ENCODE results near the gene FANCB. TPM values are rescaled to one million over a fixed set of nuclear protein-coding genes. Genes with fewer than 3 reads are reported as not detected.

FANCB gene
- total and polyA plus RNA-seq, 5 experiments from 2014 or later: 1.4 to 4.8 (median 3.1) TPM

GRCh38 chrX:14884714-14885113 is 11.8 kb upstream of the FANCB start:
- no peak overlapping the region for H3K4me3 Mint-ChIP-seq
- peaks cover 0 to 3% (median 0%) of the 10 kb centered on the region in 3 donors for H3K36me3 Mint-ChIP-seq
- ATAC-seq: no peak
- H3K27ac Mint-ChIP-seq: no peak overlapping the region
- H3K27me3 Mint-ChIP-seq: no peaks in the 10 kb centered on the region
- POLR2A ChIA-PET: no interaction called here
- DNase-seq: no peak
- H3K4me1 Mint-ChIP-seq: peaks cover 2 to 6% (median 3%) of the 10 kb centered on the region in 4 donors
- H3K9me3 Mint-ChIP-seq: peaks cover 0 to 1% (median 0%) of the 10 kb centered on the region in 9 donors

GRCh38 chrX:14883826-14884225 is 11.0 kb upstream of the FANCB start:
- no peak overlapping the region for H3K27ac Mint-ChIP-seq
- DNase-seq: no peak
- no peak overlapping the region for H3K4me3 Mint-ChIP-seq
- no peak for ATAC-seq
- peaks cover 0 to 3% (median 0%) of the 10 kb centered on the region in 3 donors for H3K36me3 Mint-ChIP-seq
- POLR2A ChIA-PET: no interaction called here
- peaks cover 0 to 1% (median 0%) of the 10 kb centered on the region in 9 donors for H3K9me3 Mint-ChIP-seq
- peaks cover 4 to 6% (median 5%) of the 10 kb centered on the region in 4 donors for H3K4me1 Mint-ChIP-seq
- H3K27me3 Mint-ChIP-seq: no peaks in the 10 kb centered on the region

DNA sequence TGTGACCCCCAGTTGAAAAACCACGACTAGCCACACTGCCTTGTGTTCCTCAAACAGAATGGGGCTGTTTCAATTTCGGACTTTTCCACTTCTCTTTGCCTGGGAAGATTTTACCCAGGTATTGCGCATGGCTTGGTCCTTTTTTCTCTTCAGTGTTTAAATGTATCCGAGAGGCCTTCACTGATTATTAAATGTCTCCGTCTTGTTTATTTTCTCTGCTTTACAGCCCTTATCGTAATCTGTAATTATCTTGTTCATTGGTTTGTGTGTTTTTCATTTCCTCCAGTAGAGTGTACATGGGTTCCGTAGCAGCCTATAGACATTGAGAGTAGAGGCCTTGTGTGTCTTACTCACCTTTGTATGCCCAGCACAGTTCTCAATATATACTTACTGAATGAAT is 2.8 kb upstream of the FANCB start:
- POLR2A ChIA-PET: no interaction called here
- peak overlapping the region in 2 of 10 donors; percentile 7 to 55 for H3K4me3 Mint-ChIP-seq
- DNase-seq (no peak), ATAC-seq (no peak)
- peaks cover 0 to 9% (median 0%) of the 10 kb centered on the region in 3 donors for H3K36me3 Mint-ChIP-seq
- peak overlapping the region in 4 of 10 donors; percentile 28 to 80 (median 52) for H3K27ac Mint-ChIP-seq
- peaks cover 0 to 4% (median 0%) of the 10 kb centered on the region in 9 donors for H3K9me3 Mint-ChIP-seq
- peaks cover 2 to 31% (median 12%) of the 10 kb centered on the region in 4 donors for H3K4me1 Mint-ChIP-seq
- H3K27me3 Mint-ChIP-seq: no peaks in the 10 kb centered on the region

- no peaks in the 10 kb centered on the region for H3K27me3 Mint-ChIP-seq
- H3K36me3 Mint-ChIP-seq: peaks cover 0 to 9% (median 0%) of the 10 kb centered on the region in 3 donors
- DNase-seq (no peak), ATAC-seq (no peak)
- peak overlapping the region; percentile 43 to 95 (median 92) for H3K27ac Mint-ChIP-seq
- H3K4me3 Mint-ChIP-seq: peak overlapping the region; percentile 78 to 93 (median 88)
- POLR2A ChIA-PET: interaction anchor here (1.0 kb wide), 1 partner anchor 981 kb away, joined by 3 read pairs; the partner anchor contains the start of gene AP1S2
- peaks cover 2 to 26% (median 11%) of the 10 kb centered on the region in 4 donors for H3K4me1 Mint-ChIP-seq
- H3K9me3 Mint-ChIP-seq: peaks cover 0 to 4% (median 0%) of the 10 kb centered on the region in 9 donors
Observed at GRCh38 chrX:14873676-14874049, 794 bp upstream of the FANCB start.

- no peak for ATAC-seq
- POLR2A ChIA-PET: interaction anchor here (0.7 to 1.0 kb wide), 2 partner anchors 363 to 982 kb away, joined by 3 read pairs; partner anchors contain the start of gene AP1S2
- peaks cover 0 to 12% (median 4%) of the 10 kb centered on the region in 3 donors for H3K36me3 Mint-ChIP-seq
- H3K9me3 Mint-ChIP-seq: peaks cover 0 to 9% (median 0%) of the 10 kb centered on the region in 9 donors
- no peaks in the 10 kb centered on the region for H3K27me3 Mint-ChIP-seq
- DNase-seq: no peak
- H3K4me1 Mint-ChIP-seq: peaks cover 2 to 23% (median 11%) of the 10 kb centered on the region in 4 donors
- peak overlapping the region; percentile 78 to 93 (median 88) for H3K4me3 Mint-ChIP-seq
- H3K27ac Mint-ChIP-seq: peak overlapping the region in 4 of 10 donors; percentile 83 to 95 (median 93)
Observed at GRCh38 chrX:14872355-14872754, 514 bp downstream of the FANCB start.

GRCh38 chrX:14871767-14872166 is 1.1 kb downstream of the FANCB start:
- H3K36me3 Mint-ChIP-seq: peaks cover 0 to 13% (median 10%) of the 10 kb centered on the region in 3 donors
- peak overlapping the region in 7 of 10 donors; percentile 25 to 89 (median 55) for H3K4me3 Mint-ChIP-seq
- no peak for ATAC-seq
- no peak for DNase-seq
- H3K4me1 Mint-ChIP-seq: peaks cover 2 to 19% (median 10%) of the 10 kb centered on the region in 4 donors
- H3K27me3 Mint-ChIP-seq: no peaks in the 10 kb centered on the region
- POLR2A ChIA-PET: no interaction called here
- H3K9me3 Mint-ChIP-seq: peaks cover 0 to 6% (median 0%) of the 10 kb centered on the region in 9 donors
- H3K27ac Mint-ChIP-seq: peak overlapping the region in 2 of 10 donors; percentile 40 to 46

DNA sequence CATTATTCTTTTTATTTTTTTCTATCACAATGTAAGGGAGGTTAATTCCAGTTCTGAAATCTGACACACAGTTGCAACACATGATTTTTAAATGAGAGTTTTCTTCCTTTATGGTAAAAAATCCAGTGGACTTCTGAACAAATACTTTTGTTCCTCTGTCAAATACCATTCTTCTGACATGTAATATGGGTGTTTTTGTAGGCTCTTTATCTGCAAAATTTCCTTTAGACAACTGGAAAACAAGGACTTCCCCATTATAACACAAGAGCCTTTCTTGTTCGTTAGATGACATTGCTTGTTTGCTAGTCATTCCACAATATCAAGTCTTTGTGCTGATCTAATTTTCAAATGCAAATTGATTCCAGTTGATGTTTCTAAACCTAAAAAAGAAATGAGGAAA is 7.7 kb downstream of the FANCB start:
- Mint-ChIP-seq H3K36me3 (peaks cover 0 to 18% (median 17%) of the 10 kb centered on the region in 3 donors), H3K4me3 (no peak overlapping the region), H3K9me3 (peaks cover 0 to 5% (median 0%) of the 10 kb centered on the region in 9 donors), H3K4me1 (peaks cover 0 to 2% (median 0%) of the 10 kb centered on the region in 4 donors), H3K27me3 (no peaks in the 10 kb centered on the region), H3K27ac (no peak overlapping the region)
- DNase-seq (no peak), ATAC-seq (no peak)
- POLR2A ChIA-PET: no interaction called here

GRCh38 chrX:14864631-14865030 is 8.2 kb downstream of the FANCB start:
- no peak overlapping the region for H3K4me3 Mint-ChIP-seq
- POLR2A ChIA-PET: no interaction called here
- no peaks in the 10 kb centered on the region for H3K27me3 Mint-ChIP-seq
- no peak for ATAC-seq
- peaks cover 0 to 5% (median 0%) of the 10 kb centered on the region in 9 donors for H3K9me3 Mint-ChIP-seq
- H3K4me1 Mint-ChIP-seq: peaks cover 0 to 2% (median 0%) of the 10 kb centered on the region in 4 donors
- H3K36me3 Mint-ChIP-seq: peaks cover 0 to 18% (median 17%) of the 10 kb centered on the region in 3 donors
- no peak overlapping the region for H3K27ac Mint-ChIP-seq
- no peak for DNase-seq

GRCh38 chrX:14851526-14851925 is 21.3 kb downstream of the FANCB start:
- Mint-ChIP-seq H3K27ac (no peak overlapping the region), H3K9me3 (peaks cover 0 to 2% (median 0%) of the 10 kb centered on the region in 9 donors), H3K36me3 (peaks cover 8 to 24% (median 10%) of the 10 kb centered on the region in 3 donors), H3K27me3 (no peaks in the 10 kb centered on the region), H3K4me1 (peaks cover 0 to 3% (median 2%) of the 10 kb centered on the region in 4 donors), H3K4me3 (no peak overlapping the region)
- ATAC-seq (no peak), DNase-seq (no peak)
- POLR2A ChIA-PET: no interaction called here

GRCh38 chrX:14843666-14844065 is 29.2 kb downstream of the FANCB start:
- Mint-ChIP-seq H3K4me3 (no peak overlapping the region), H3K4me1 (no peaks in the 10 kb centered on the region), H3K36me3 (peaks cover 4 to 30% (median 6%) of the 10 kb centered on the region in 3 donors), H3K9me3 (no peaks in the 10 kb centered on the region), H3K27ac (no peak overlapping the region), H3K27me3 (no peaks in the 10 kb centered on the region)
- DNase-seq (no peak), ATAC-seq (no peak)
- POLR2A ChIA-PET: no interaction called here

GRCh38 chrX:14837155-14837554 is 35.7 kb downstream of the FANCB start:
- Mint-ChIP-seq H3K27ac (no peak overlapping the region), H3K27me3 (no peaks in the 10 kb centered on the region), H3K36me3 (peaks cover 15 to 34% (median 25%) of the 10 kb centered on the region in 3 donors), H3K4me1 (no peaks in the 10 kb centered on the region), H3K4me3 (no peak overlapping the region), H3K9me3 (peaks cover 0 to 7% (median 0%) of the 10 kb centered on the region in 9 donors)
- ATAC-seq: no peak
- POLR2A ChIA-PET: no interaction called here
- DNase-seq: no peak

DNA sequence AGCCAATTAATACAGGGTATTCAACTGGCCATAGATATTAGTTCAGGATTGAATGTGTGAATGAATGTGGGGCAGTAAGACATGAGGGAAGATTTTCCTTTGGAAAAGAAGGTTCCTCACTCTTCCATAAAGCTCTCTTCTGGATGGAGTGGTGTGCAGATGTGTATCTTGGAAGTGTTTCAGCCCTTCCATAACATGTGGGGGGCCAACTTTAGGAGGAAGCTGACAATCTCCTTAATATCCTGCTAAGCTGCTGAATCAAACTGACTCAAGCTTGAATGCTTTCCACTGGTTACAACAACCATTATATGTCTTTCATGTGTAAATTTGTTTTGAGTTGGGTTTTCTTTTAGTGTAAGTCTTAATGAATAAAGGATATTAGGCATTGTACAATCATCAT is 40.3 kb downstream of the FANCB start:
- H3K27me3 Mint-ChIP-seq: no peaks in the 10 kb centered on the region
- no peaks in the 10 kb centered on the region for H3K4me1 Mint-ChIP-seq
- H3K27ac Mint-ChIP-seq: no peak overlapping the region
- H3K9me3 Mint-ChIP-seq: peaks cover 0 to 37% (median 7%) of the 10 kb centered on the region in 9 donors
- ATAC-seq (no peak), DNase-seq (no peak)
- POLR2A ChIA-PET: no interaction called here
- H3K4me3 Mint-ChIP-seq: no peak overlapping the region
- H3K36me3 Mint-ChIP-seq: peaks cover 18 to 26% (median 23%) of the 10 kb centered on the region in 3 donors

DNA sequence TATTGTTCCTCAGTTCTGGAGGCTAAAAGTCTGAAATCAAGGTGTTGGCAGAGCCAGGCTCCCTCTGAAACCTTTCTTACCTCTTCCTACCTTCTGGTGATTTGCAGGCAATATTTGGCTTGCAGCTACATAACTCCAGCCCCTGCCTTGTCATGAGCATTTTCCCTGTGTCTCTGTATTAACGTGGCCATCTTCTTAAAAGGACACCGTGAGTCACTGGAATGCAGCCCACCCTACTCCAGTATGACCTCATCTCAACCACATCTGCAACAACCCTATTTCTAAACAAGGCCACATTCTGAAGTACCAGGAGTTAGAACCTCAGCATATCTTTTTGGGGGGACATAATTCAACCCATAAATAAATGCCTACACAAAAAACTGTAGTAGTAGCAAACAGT is 40.7 kb downstream of the FANCB start:
- Mint-ChIP-seq H3K4me1 (no peaks in the 10 kb centered on the region), H3K27me3 (no peaks in the 10 kb centered on the region), H3K4me3 (no peak overlapping the region), H3K27ac (no peak overlapping the region), H3K36me3 (peaks cover 18 to 26% (median 23%) of the 10 kb centered on the region in 3 donors), H3K9me3 (peaks cover 0 to 37% (median 7%) of the 10 kb centered on the region in 9 donors)
- POLR2A ChIA-PET: no interaction called here
- DNase-seq (no peak), ATAC-seq (no peak)
